DMS153 (cell line): Measurements from ENCODE around the gene C1orf146.
"Not testable (repeated sequence)": the region's sequence is repeated elsewhere in the genome, so short reads cannot be mapped to it uniquely, and the experiment has no call there.

Experiments
- DNase-seq: peaks from one replicate; lab custom pipeline; 2025; lab: John Stamatoyannopoulos, UW

The C1orf146 gene

GRCh38 chr1:92274939-92275338 is 57.2 kb downstream of the C1orf146 start:
- DNase-seq, result no peak

GRCh38 chr1:92276082-92276481 is 58.4 kb downstream of the C1orf146 start:
- DNase-seq, result no peak

GRCh38 chr1:92277105-92277723 is 59.5 kb downstream of the C1orf146 start:
- DNase-seq, result no peak

GRCh38 chr1:92279781-92280180 is 62.1 kb downstream of the C1orf146 start:
- not testable (repeated sequence) for DNase-seq

GRCh38 chr1:92281411-92281810 is 63.7 kb downstream of the C1orf146 start:
- not testable (repeated sequence) for DNase-seq

GRCh38 chr1:92291372-92291999 is 73.8 kb downstream of the C1orf146 start:
- peak; percentile 41 for DNase-seq
